EH (cell line): ENCODE data around the gene SPSB3.
A peak's percentile ranks its signal among the peaks of the same experiment; 100 is the strongest.

Experiments
- DNase-seq: peaks from one replicate; pipeline ENCODE4 v3.0.0-alpha.2; 2015; ENCODE audit warnings: low read depth

SPSB3 gene

GRCh38 chr16:1775006-1775845 lies 7.1 kb downstream of the SPSB3 start:
- no peak for DNase-seq

DNA sequence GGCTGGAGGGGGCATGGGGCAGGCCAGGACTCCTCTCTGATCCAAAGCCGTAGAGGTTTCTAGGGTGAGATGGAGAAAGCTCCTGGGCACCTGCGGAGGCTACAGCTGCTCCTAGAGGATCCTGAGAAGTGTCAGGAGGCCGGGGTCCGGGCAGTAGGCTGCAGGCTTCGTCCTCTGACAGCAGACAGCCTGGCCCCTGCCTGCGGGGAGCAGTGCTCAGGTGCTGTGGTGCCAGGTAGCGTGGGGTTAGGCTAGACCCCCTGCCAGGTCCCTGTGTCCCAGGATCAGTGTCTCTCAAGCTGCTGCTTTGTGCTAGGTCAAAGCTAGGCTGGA lies 8.0 kb downstream of the SPSB3 start:
- no peak for DNase-seq

- DNase-seq = peak; percentile 44
These were observed 8.5 kb downstream of the SPSB3 start for GRCh38 chr16:1773703-1774447.

- DNase-seq = peak; percentile 78
These were observed 9.3 kb downstream of the SPSB3 start, which contains the start of gene MRPS34 for GRCh38 chr16:1772908-1773702. Gene MRPS34, minus strand, starts transcription at chr16:1773134. Its CDS starts 15 bp downstream, at chr16:1773119.

- peak; percentile 38 for DNase-seq
These were observed 9.9 kb downstream of the SPSB3 start, which contains the start of gene EME2 for GRCh38 chr16:1772362-1772907. Gene EME2, plus strand, starts transcription at chr16:1772810. Its CDS starts 418 bp downstream, at chr16:1773228.

DNA sequence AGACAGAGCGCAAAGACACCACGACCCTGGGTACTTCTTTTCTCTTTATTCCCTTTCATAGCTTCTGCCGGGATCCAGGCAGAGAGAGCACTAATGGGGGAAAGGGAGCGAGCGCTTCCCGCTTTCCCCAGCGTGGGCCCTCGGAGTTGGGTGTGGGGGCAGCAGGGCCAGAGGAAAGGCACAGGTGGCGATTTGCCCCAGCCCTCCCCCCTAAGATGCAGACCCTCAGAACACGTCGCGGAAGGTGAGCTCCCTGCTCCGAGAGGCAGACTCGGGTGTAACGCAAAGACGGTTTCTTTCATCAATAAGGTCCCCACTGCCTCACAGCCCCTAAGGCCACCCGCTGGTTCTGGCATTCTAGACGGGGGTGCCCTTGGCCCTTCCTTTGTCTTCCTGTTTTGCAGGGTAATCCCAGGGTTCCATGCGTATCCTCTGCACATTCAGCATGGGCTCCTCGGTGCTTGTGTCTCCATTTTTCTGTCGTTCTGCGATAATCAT lies 10.5 kb downstream of the SPSB3 start:
- no peak for DNase-seq

- DNase-seq = peak; percentile 71
These were observed 11.0 kb downstream of the SPSB3 start, which contains the start of gene NME3 for GRCh38 chr16:1771188-1771863. Gene NME3, minus strand, starts transcription at chr16:1771543. Its CDS starts 9 bp downstream, at chr16:1771534.

GRCh38 chr16:1770328-1771187 lies 11.8 kb downstream of the SPSB3 start:
- DNase-seq = peak; percentile 50

- DNase-seq = no peak
These were observed 12.7 kb downstream of the SPSB3 start for GRCh38 chr16:1769402-1770300.

- DNase-seq = no peak
These were observed 13.5 kb downstream of the SPSB3 start for GRCh38 chr16:1768767-1769401.

- no peak for DNase-seq
These were observed 14.2 kb downstream of the SPSB3 start for GRCh38 chr16:1768061-1768766.

DNA sequence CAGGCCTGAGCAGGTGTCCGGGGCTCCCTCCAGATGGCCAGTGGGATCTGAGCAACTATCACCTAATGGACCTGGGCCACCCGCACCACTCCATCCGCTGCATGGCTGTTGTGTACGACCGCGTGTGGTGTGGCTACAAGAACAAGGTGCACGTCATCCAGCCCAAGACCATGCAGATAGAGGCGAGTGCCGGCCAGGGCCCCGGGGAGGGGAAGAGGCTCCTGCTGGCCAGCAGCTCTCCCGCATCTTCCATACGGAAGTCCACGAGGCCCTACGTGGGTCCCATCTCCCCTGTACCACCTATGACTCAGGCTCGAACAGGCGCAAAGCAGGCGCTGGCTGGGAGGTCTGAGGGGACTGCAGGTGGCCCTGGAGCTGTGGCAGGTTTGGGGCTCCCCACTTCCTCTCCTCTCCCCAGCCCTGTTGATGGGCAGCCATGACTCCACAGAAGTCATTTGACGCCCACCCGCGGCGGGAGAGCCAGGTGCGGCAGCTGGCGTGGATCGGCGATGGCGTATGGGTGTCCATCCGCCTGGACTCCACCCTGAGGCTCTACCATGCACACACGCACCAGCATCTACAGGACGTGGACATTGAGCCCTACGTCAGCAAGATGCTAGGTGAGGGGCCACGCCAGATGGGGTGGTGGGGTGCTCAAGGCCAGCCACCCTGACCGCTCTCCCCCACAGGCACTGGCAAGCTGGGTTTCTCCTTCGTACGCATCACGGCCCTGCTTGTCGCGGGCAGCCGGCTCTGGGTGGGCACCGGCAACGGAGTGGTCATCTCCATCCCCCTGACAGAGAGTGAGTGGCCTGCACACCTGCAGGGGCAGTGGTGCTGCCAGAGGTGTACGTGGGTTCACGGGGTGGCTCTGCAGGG lies 15.0 kb downstream of the SPSB3 start:
- no peak for DNase-seq

DNA sequence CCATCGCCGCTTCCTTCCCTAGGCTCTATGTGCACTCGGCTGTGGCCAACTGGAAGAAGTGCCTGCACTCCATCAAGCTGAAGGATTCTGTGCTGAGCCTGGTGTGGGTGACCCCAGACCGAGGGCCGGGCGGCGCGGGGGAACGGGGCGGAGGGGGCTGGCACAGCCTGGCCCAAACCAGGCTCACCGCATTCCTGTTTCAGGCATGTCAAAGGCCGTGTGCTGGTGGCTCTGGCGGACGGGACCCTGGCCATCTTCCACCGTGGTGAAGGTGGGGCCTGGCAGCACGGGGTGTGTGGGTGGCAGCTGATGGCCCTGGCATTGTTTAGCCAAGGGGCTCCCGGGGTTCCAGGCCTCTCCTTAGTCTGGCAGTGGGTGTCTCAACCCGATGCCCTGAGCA lies 15.7 kb downstream of the SPSB3 start:
- DNase-seq = no peak

GRCh38 chr16:1766231-1766630 lies 16.1 kb downstream of the SPSB3 start:
- DNase-seq = no peak

DNA sequence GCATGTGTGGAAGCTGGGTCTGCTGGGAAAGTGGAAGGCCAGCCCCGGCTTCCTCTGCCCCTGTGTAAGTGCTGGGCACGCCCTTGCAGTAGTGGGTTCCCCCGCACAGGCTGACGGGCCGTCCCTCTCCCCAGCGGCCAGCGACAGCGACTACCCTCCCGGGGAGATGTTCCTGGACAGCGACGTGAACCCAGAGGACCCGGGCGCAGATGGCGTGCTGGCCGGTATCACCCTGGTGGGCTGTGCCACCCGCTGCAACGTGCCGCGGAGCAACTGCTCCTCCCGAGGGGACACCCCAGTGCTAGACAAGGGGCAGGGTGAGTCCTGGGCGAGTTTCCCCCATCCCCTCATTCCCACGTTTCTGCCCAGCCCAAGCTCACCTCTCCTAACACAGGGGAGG lies 16.5 kb downstream of the SPSB3 start:
- no peak for DNase-seq

- DNase-seq = no peak
These were observed 17.4 kb downstream of the SPSB3 start for GRCh38 chr16:1764971-1765370.
